RWPE1 (cell line): ENCODE measurements around the gene ARSB.

Source experiments
- CTCF ChIA-PET: fragments of 350-600 bp; sonication (Branson Sonifier 250); formaldehyde crosslinking; extraction: SDS; loops from one replicate; lab custom pipeline; 2021; lab: Yijun Ruan, JAX
- POLR2A ChIA-PET: fragments of 400-600 bp; formaldehyde crosslinking; extraction: SDS; loops from one replicate; lab custom pipeline; 2020; ENCODE audit warnings: antibody characterized with exemption; ENCODE audit not compliant: low non-redundant PET; lab: Yijun Ruan, JAX
- DNase-seq: peaks from one replicate; pipeline ENCODE4 v3.0.0; 2012; ENCODE audit warnings: low spot score
- H3K27ac ChIP-seq: fragments of 450-650 bp; 2 replicates; pipeline ENCODE4 v1.5.1; 2017
- TF ChIP-seq, protein P1 (sequence below): fragments of 450-650 bp; conservative IDR thresholded peaks from 2 replicates; pipeline ENCODE4 v1.5.1; 2017; ENCODE audit warnings: low read depth, mild to moderate bottlenecking

Gene ARSB

DNA sequence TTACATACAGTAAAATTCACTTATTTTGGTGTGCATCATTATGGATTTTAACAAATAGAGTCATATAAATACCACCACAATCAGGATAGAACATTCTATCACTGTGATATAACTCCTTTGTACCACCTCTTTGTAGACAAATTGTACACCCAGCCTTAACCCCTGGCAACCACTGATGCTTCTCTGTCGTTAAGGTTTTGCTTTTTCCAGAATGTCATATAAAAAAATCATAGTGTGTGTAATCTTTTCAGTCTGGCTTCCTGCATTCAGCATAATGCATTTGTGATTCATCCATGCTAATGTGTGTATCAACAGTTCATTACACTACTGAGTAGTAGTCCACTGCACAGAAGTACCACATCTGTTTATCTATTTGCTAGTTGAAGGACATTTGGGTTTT lies 81.2 kb downstream of the ARSB start:
- no peak overlapping the region for H3K27ac ChIP-seq
- DNase-seq = no peak
- CTCF ChIA-PET = no interaction called here
- TF ChIP-seq, protein P1, sequence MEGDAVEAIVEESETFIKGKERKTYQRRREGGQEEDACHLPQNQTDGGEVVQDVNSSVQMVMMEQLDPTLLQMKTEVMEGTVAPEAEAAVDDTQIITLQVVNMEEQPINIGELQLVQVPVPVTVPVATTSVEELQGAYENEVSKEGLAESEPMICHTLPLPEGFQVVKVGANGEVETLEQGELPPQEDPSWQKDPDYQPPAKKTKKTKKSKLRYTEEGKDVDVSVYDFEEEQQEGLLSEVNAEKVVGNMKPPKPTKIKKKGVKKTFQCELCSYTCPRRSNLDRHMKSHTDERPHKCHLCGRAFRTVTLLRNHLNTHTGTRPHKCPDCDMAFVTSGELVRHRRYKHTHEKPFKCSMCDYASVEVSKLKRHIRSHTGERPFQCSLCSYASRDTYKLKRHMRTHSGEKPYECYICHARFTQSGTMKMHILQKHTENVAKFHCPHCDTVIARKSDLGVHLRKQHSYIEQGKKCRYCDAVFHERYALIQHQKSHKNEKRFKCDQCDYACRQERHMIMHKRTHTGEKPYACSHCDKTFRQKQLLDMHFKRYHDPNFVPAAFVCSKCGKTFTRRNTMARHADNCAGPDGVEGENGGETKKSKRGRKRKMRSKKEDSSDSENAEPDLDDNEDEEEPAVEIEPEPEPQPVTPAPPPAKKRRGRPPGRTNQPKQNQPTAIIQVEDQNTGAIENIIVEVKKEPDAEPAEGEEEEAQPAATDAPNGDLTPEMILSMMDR = no peak
- POLR2A ChIA-PET = no interaction called here

DNA sequence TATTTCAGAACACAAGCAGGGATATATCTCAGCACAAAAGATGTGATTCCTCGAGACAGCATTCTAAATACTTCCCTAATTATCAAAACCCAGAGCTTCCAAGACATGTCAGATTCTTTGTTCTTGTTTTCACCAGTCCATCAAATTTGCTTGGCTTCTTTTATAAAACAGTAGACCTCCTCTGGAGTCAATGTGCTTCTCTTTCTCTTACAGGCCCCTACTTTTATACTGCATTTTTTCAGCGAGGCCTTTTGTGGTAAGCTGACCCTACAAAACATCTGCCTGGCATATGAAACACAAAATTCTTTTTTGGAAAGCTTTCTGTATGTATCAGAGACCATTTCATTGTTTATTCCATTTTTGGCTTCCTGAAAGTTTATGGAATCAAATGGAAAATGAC lies 81.8 kb downstream of the ARSB start:
- ChIA-PET CTCF (interaction anchor here (0.6 to 0.7 kb wide), 2 partner anchors 63 to 778 kb away, joined by 3 read pairs; no protein-coding TSS in a partner anchor), POLR2A (no interaction called here)
- TF ChIP-seq, protein P1 = no peak
- no peak for DNase-seq
- H3K27ac ChIP-seq = no peak overlapping the region

DNA sequence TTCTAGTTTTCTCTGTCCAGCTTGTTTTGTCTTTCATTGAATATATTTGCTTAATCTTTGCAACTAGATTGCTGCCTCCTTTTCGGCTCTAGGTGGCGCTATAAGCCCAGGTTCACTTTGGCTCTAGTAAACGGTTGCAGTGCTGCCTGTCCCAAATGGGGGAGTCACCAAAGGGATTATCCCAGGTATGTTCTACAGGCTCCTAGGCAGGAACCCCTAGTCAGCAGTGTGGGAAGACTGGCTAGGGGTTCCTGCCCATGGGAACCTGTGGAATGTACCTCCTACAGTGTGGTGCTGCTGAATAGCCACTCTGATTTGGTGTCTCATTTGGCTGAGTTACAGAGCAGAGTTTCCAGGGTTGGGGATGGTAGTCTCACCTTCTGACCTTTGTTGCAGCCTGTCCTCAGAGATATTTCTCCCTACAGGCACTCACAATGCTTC lies 85.2 kb downstream of the ARSB start:
- TF ChIP-seq, protein P1 = peak; percentile 67
- ChIA-PET POLR2A (no interaction called here), CTCF (interaction anchor here (0.7 to 1.5 kb wide), 5 partner anchors 8 to 66 kb away, joined by 3 to 5 read pairs (median 3); no protein-coding TSS in a partner anchor)
- H3K27ac ChIP-seq = no peak overlapping the region
- peak; percentile 18 for DNase-seq

DNA sequence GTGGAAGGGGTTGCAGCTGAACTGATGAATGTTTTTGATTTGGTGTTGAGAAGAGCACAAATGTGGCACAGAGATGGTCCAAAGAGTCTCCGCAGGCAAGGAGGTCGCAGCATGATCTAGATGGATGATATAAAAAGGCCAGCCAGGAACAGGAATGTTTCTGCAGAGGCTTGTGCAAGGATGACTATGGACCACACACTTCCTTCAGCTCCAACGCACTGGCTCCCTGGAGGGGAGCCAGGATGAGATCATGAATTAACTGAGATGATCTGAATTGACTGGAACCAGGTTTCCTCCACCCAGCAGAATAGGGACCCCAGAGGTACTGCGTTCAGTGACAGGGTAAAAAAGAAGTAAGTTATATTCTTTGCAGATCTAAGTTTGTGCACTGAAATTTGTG lies 89.0 kb downstream of the ARSB start:
- ChIA-PET POLR2A (no interaction called here), CTCF (interaction anchor here (0.6 kb wide), 1 partner anchor 108 kb away, joined by 3 read pairs; no protein-coding TSS in a partner anchor)
- TF ChIP-seq, protein P1 = no peak
- no peak overlapping the region for H3K27ac ChIP-seq
- DNase-seq = no peak

DNA sequence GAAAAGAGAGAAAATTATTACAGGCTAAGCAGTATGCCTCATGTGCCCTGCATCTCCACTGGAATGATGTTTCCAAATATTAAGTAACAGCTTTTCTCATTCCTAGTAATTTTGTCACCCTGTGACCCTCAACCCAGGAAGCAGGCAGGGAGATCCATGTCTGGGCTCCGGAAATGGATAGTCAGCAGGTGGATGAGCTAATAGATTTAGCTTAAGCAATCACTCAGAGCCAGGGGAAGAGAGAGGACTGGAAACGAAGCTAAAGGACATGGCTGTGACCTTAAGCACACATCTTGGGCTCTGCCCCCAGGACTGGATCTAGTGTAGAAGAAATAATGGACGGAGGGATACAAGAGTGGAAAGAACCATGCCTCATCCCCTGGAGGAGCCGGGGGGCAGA lies 89.5 kb downstream of the ARSB start:
- CTCF ChIA-PET = interaction anchor here (0.6 kb wide), 1 partner anchor 107 kb away, joined by 3 read pairs; no protein-coding TSS in a partner anchor
- DNase-seq = no peak
- TF ChIP-seq, protein P1 = no peak
- H3K27ac ChIP-seq = no peak overlapping the region
- POLR2A ChIA-PET = no interaction called here

DNA sequence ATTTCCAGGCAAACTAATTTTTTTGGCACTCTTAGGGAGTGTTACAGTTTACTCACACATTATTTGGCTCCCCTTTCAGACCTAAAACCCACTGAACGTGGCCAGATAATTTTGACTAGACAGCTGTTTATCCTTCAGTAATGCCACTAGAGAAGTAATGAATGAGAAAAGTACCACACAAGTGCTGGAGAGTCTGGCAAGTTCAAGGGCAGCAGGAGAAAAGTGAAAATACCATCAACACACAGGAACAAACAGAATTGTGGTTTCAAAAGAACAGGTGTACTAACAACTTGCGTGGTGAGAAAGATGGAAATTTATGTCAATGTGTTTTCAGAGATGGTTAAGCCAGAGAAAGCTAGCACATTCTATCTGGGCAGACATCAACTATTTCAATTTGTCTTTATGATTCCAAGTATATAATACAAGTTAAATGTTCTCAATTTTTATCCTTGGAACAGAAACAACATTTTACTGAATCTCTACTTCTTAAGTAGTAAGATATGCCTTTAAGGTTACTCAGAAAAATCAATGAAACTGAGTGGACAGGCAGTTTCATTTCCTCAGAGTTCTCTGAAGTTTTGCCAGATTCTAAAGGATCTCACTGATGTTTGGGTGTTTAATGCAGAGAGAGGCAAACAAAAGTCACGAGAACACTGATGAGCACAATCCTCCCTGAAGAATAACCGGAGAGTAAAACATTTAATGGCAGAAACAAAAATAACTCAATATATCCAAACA lies 91.0 kb downstream of the ARSB start:
- H3K27ac ChIP-seq = no peak overlapping the region
- ChIA-PET CTCF (no interaction called here), POLR2A (no interaction called here)
- TF ChIP-seq, protein P1 = no peak
- DNase-seq = no peak
